ENCODE data around the gene IFRD2. TPM values are rescaled to one million over a fixed set of nuclear protein-coding genes. Genes with fewer than 3 reads are reported as not detected.
"Not testable (repeated sequence)": the region's sequence is repeated elsewhere in the genome, so short reads cannot be mapped to it uniquely, and the experiment has no call there.

IFRD2 gene
- total and polyA plus RNA-seq, 2 of the 13 experiments (the other 11 are each of a cell fraction or from before 2014, with no cell fraction given): 32.8 to 96.1 TPM

GRCh38 chr3:50262200-50262599 is 30.0 kb downstream of the IFRD2 start:
- H3K27ac ChIP-seq (ENCODE audit: extremely low read length, insufficient read depth, low read length): peak overlapping the region; percentile 96
- H3K9me3 ChIP-seq (ENCODE audit: low read length); H3K4me3 ChIP-seq (replicated peaks in 1 of 3; ENCODE audit: insufficient read depth in 1 of 3, low read depth in 2 of 3, low read length in 3 of 3); H4K20me1 ChIP-seq (ENCODE audit: insufficient read depth, low read length); DNase-seq (ENCODE audit: low spot score); BruUV-seq (replicated peaks); CTCF ChIA-PET (ENCODE audit: low intra/inter-chr PET ratio, low total read pairs); FAIRE-seq; H3K9ac ChIP-seq (ENCODE audit: insufficient read depth, low read depth, low read length); H3K27me3 ChIP-seq (ENCODE audit: control insufficient read depth in 1 of 2, insufficient read depth in 2 of 2, low read length in 2 of 2); ATAC-seq; H2AFZ ChIP-seq (ENCODE audit: low read length): not testable (repeated sequence)
- peaks cover 4 to 12% of the 10 kb centered on the region in 2 experiments; a peak in 4 of 5 replicates for H3K36me3 ChIP-seq (replicated peaks in 1 of 2; ENCODE audit: control insufficient read depth in 1 of 2, insufficient read depth in 2 of 2, low read length in 2 of 2)
- 0 out of 2 replicates have a peak overlapping the region, but pooled peaks have one; percentile 29 for H3K4me2 ChIP-seq (ENCODE audit: low read depth, low read length)
- peak; percentile 89 for TF ChIP-seq ZNF121 (CRISPR knock-in tag; IDR thresholded peaks at IDR 0.05)
- TF ChIP-seq MED8 (CRISPR knock-in tag; IDR thresholded peaks at IDR 0.05; ENCODE audit: insufficient replicate concordance): peak; percentile 6
- TF ChIP-seq ZNF770 (CRISPR knock-in tag; IDR thresholded peaks at IDR 0.05): peak; percentile 91
- 100% methylated on average over 4 of the region's 4 CpGs for WGBS (ENCODE audit: low lambda C conversion rate)
- intact Hi-C loops (cut with micrococcal nuclease; ENCODE audit: unreplicated experiment): loop anchor here (5.0 kb wide), 1 partner anchor 40 kb away; the partner anchor contains the start of gene HYAL1
- POLR2A ChIA-PET: interaction anchor here (1.7 to 8.0 kb wide), 4 partner anchors 9 to 52 kb away, joined by 5 to 155 read pairs (median 66); partner anchors contain the start of genes HYAL3, NAA80 and SEMA3B
- peaks cover 12% of the 10 kb centered on the region for H3K79me2 ChIP-seq (ENCODE audit: insufficient read depth, low read length)
- in situ Hi-C loops (cut with HindIII; ENCODE audit: extremely low pct_ligation_motif_present, low pct_unique_long_range_greater_than_20kb): loop anchor here (5.0 kb wide), 1 partner anchor 60 kb away; the partner anchor contains the start of gene HYAL2
- H3K4me1 ChIP-seq (ENCODE audit: insufficient read depth, low read length): peaks cover 79% of the 10 kb centered on the region

- peak overlapping the region; percentile 99 for H3K27ac ChIP-seq (ENCODE audit: extremely low read length, insufficient read depth, low read length)
- intact Hi-C loops (cut with micrococcal nuclease; ENCODE audit: unreplicated experiment) (loop anchor here (5.0 kb wide), 1 partner anchor 41 kb away; the partner anchor contains the start of gene HYAL1), in situ Hi-C loops (cut with HindIII; ENCODE audit: extremely low pct_ligation_motif_present, low pct_unique_long_range_greater_than_20kb) (loop anchor here (5.0 kb wide), 1 partner anchor 61 kb away; the partner anchor contains the start of gene HYAL2)
- 14% methylated on average over 1 of the region's 2 CpGs for WGBS (ENCODE audit: low lambda C conversion rate)
- FAIRE-seq (no peak), ATAC-seq (no peak), DNase-seq (ENCODE audit: low spot score) (no peak)
- H3K9me3 ChIP-seq (ENCODE audit: low read length): no peaks in the 10 kb centered on the region
- TF ChIP-seq ZNF740 (CRISPR knock-in tag; IDR thresholded peaks at IDR 0.05): no peak
- no peak for TF ChIP-seq ZNF704 (CRISPR knock-in tag; IDR thresholded peaks at IDR 0.05; ENCODE audit: borderline replicate concordance)
- no peak for TF ChIP-seq MAFK (conservative IDR thresholded peaks at IDR 0.05 in 1 of 2, IDR thresholded peaks at IDR 0.05 in 1 of 2; ENCODE audit: low read length in 2 of 2)
- no peak for TF ChIP-seq MYNN (CRISPR knock-in tag; IDR thresholded peaks at IDR 0.05; ENCODE audit: low read depth)
- TF ChIP-seq ZNF543 (CRISPR knock-in tag; IDR thresholded peaks at IDR 0.05): 0 out of 2 replicates have a peak, but pooled peaks have one; percentile 36
- no peak for TF ChIP-seq ZNF781 (CRISPR knock-in tag; IDR thresholded peaks at IDR 0.05; ENCODE audit: borderline replicate concordance, not compliant biosample characterization)
- no peak for TF ChIP-seq KDM4B (CRISPR knock-in tag; IDR thresholded peaks at IDR 0.05)
- no peak for TF ChIP-seq ZNF761 (CRISPR knock-in tag; conservative IDR thresholded peaks at IDR 0.05)
- H3K9ac ChIP-seq (ENCODE audit: insufficient read depth, low read depth, low read length): peak overlapping the region; percentile 94
- peaks cover 12% of the 10 kb centered on the region for H3K79me2 ChIP-seq (ENCODE audit: insufficient read depth, low read length)
- peak overlapping the region; percentile 97 for H3K4me2 ChIP-seq (ENCODE audit: low read depth, low read length)
- H4K20me1 ChIP-seq (ENCODE audit: insufficient read depth, low read length): no peaks in the 10 kb centered on the region
- no peaks in the 10 kb centered on the region for H3K27me3 ChIP-seq (ENCODE audit: control insufficient read depth in 1 of 2, insufficient read depth in 2 of 2, low read length in 2 of 2)
- H3K36me3 ChIP-seq (replicated peaks in 1 of 2; ENCODE audit: control insufficient read depth in 1 of 2, insufficient read depth in 2 of 2, low read length in 2 of 2): peaks cover 9 to 19% of the 10 kb centered on the region in 2 experiments
- no TSS peak for BruUV-seq (replicated peaks)
- H2AFZ ChIP-seq (ENCODE audit: low read length): no peak overlapping the region
- ChIA-PET CTCF (ENCODE audit: low intra/inter-chr PET ratio, low total read pairs) (no interaction called here), POLR2A (interaction anchor here (2.2 to 8.0 kb wide), 9 partner anchors 10 to 76 kb away, joined by 7 to 155 read pairs (median 14); partner anchors contain the start of genes GNAI2, HYAL3, NAA80 and SEMA3B)
- H3K4me1 ChIP-seq (ENCODE audit: insufficient read depth, low read length): peaks cover 72% of the 10 kb centered on the region
- peak overlapping the region; percentile 50 to 76 (median 62); a peak in 5 of 6 replicates for H3K4me3 ChIP-seq (replicated peaks in 1 of 3; ENCODE audit: insufficient read depth in 1 of 3, low read depth in 2 of 3, low read length in 3 of 3)
Observed at GRCh38 chr3:50261505-50261904, 30.7 kb downstream of the IFRD2 start.

Data from HepG2 (cell line).